GM20431 (cell line): Measurements from ENCODE around the gene SLC15A5.

Experiments
- in situ Hi-C: fragments of 300-500 bp; cut with MseI, MboI; formaldehyde crosslinking; loops from one replicate; pipeline ENCODE4 v1.15.0; 2020; ENCODE audit warnings: low sequenced_read_pairs; ENCODE audit not compliant: unreplicated experiment

SLC15A5 gene, protein sequence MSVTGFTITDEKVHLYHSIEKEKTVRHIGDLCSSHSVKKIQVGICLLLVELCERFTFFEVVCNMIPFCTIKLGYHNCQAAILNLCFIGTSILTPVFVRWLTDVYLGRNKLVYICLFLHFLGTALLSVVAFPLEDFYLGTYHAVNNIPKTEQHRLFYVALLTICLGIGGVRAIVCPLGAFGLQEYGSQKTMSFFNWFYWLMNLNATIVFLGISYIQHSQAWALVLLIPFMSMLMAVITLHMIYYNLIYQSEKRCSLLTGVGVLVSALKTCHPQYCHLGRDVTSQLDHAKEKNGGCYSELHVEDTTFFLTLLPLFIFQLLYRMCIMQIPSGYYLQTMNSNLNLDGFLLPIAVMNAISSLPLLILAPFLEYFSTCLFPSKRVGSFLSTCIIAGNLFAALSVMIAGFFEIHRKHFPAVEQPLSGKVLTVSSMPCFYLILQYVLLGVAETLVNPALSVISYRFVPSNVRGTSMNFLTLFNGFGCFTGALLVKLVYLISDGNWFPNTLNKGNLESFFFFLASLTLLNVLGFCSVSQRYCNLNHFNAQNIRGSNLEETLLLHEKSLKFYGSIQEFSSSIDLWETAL

GRCh38 chr12:16277585-16277984, at the start of gene SLC15A5:
SLC15A5 (minus strand) TSS chr12:16277685; CDS start chr12:16277685, 0 bp downstream.
- in situ Hi-C loops, result no loop called here

- in situ Hi-C loops, result no loop called here
Measured at GRCh38 chr12:16325426-16325825, 47.9 kb upstream of the SLC15A5 start.

- in situ Hi-C loops, result no loop called here
Measured at GRCh38 chr12:16324772-16325171, 47.3 kb upstream of the SLC15A5 start.

- in situ Hi-C loops, result no loop called here
Measured at GRCh38 chr12:16324272-16324671, 46.8 kb upstream of the SLC15A5 start.

- in situ Hi-C loops, result no loop called here
Measured at GRCh38 chr12:16323638-16324037, 46.2 kb upstream of the SLC15A5 start.

GRCh38 chr12:16323010-16323409, 45.5 kb upstream of the SLC15A5 start:
- in situ Hi-C loops, result no loop called here

- in situ Hi-C loops, result no loop called here
Measured at GRCh38 chr12:16310934-16311333, 33.4 kb upstream of the SLC15A5 start.

GRCh38 chr12:16307856-16308475, 30.5 kb upstream of the SLC15A5 start:
- in situ Hi-C loops, result no loop called here

- in situ Hi-C loops, result no loop called here
Measured at GRCh38 chr12:16303939-16304338, 26.5 kb upstream of the SLC15A5 start.

GRCh38 chr12:16300736-16301135, 23.3 kb upstream of the SLC15A5 start:
- in situ Hi-C loops, result no loop called here

DNA sequence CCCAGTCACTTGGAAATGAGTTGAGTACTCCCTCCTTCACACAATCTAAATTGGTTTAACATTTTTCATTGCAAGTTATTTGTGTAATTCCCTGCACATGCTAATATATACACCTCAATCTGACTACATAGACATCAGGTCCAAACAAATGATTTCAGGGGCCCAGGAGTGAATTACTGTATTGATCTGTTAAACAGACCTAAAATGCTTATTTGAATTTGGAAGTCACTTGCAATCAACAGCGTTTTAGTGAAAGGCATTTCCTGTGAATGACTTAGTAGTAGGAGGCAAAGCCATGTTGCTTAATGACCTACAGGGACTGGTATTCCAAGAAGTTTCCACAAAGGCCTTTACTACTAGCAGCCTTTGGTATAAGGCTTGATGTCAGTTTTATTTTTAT, 22.6 kb upstream of the SLC15A5 start:
- in situ Hi-C loops, result no loop called here

DNA sequence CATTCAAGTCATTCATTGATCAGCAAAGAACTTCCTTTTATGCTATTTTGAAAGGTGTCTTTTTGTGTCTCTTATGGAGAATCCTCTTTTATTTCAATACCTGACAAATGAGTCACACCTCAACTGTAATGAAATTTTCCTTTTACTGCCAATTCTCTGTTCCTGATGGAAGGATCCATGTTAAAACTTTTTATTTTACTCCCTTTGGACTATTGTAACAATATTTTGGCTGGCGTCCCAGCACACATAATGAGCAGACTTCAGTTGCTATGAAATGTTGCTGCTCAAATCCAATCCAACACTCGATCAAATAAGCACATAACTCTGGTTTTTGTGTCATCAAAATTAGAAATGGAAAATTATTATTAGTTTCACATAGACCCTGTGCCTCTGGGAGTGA, 21.9 kb upstream of the SLC15A5 start:
- in situ Hi-C loops, result no loop called here

- in situ Hi-C loops, result no loop called here
Measured at GRCh38 chr12:16297521-16297920, 20.0 kb upstream of the SLC15A5 start.

GRCh38 chr12:16294376-16294956, 17.0 kb upstream of the SLC15A5 start:
- in situ Hi-C loops, result no loop called here

DNA sequence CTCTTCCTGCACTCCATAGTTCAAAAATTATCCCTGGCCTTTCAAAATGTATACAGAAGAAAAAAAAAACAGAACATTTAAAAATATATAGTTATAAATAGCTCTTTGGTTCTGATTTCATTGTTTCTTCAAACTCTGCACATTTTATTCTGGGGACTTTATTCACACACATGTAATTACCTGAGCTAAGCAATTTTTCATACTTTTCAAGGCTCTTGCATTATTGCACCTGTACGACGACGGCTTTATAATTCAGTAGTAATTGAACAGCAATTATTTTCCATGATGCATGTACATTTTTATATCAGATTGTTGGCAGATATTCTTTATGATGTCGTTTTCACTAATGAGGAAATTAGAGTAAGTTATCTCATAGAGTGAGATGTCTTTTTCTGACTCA, 13.5 kb upstream of the SLC15A5 start:
- in situ Hi-C loops, result no loop called here

GRCh38 chr12:16285586-16285985, 8.1 kb upstream of the SLC15A5 start:
- in situ Hi-C loops, result no loop called here

GRCh38 chr12:16282978-16283377, 5.5 kb upstream of the SLC15A5 start:
- in situ Hi-C loops, result no loop called here

DNA sequence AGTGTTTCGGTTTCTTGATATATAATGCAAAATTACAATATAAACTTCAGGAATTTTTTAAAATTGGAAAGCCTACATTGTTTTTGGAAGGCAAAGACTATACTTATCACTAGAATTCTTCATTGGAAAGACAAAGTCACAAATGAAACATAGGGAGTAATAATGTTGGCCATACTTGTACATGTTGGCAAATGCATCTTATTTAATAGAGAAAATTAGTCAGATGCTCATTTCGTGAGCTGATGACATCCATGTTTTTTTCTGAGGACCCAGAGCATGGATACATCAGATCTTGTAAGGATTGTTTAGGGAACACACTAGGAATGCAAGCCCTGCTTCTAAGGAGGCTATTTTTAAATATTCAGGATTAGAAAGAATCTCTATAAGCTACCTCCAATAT, 4.6 kb upstream of the SLC15A5 start:
- in situ Hi-C loops, result no loop called here

- in situ Hi-C loops, result no loop called here
Measured at GRCh38 chr12:16281157-16281556, 3.7 kb upstream of the SLC15A5 start.

- in situ Hi-C loops, result no loop called here
Measured at GRCh38 chr12:16272222-16272621, 5.3 kb downstream of the SLC15A5 start.

GRCh38 chr12:16271062-16271461, 6.4 kb downstream of the SLC15A5 start:
- in situ Hi-C loops, result no loop called here
